ENCODE results near the gene ZSWIM3. TPM values are rescaled to one million over a fixed set of nuclear protein-coding genes. Genes with fewer than 3 reads are reported as not detected.
A peak's percentile ranks its signal among the peaks of the same experiment; 100 is the strongest.

Gene ZSWIM3
- total and polyA plus RNA-seq, 2 of the 13 experiments (the other 11 are each of a cell fraction or from before 2014, with no cell fraction given) = 5.2 to 5.8 TPM

- no peak; the same call in 1 of the 2 replicates for TF ChIP-seq ZNF143 (CRISPR knock-in tag; IDR thresholded peaks at IDR 0.05)
- peak; percentile 7; the same call in 1 of the 2 replicates for TF ChIP-seq DPF2 (CRISPR knock-in tag; IDR thresholded peaks at IDR 0.05; ENCODE audit: borderline replicate concordance, low read depth)
- TF ChIP-seq ZNF549 (CRISPR knock-in tag; IDR thresholded peaks at IDR 0.05) = no peak
- no peak; the same call in 1 of the 2 replicates for TF ChIP-seq ARID4A (CRISPR knock-in tag; IDR thresholded peaks at IDR 0.05; ENCODE audit: borderline replicate concordance)
- TF ChIP-seq XBP1 (CRISPR knock-in tag; IDR thresholded peaks at IDR 0.05) = no peak
- no peak for TF ChIP-seq PRMT3 (CRISPR knock-in tag; IDR thresholded peaks at IDR 0.05; ENCODE audit: borderline replicate concordance, low read depth)
- 0 out of 2 replicates have a peak, but pooled peaks have one; percentile 17 for TF ChIP-seq KLF6 (CRISPR knock-in tag; IDR thresholded peaks at IDR 0.05)
- peak; percentile 37 for TF ChIP-seq XRCC5 (optimal IDR thresholded peaks at IDR 0.05; ENCODE audit: low read length)
- no peak for TF ChIP-seq HOXA7 (CRISPR knock-in tag; IDR thresholded peaks at IDR 0.05)
- peak; percentile 48; the same call in 1 of the 2 replicates for TF ChIP-seq IKZF5 (CRISPR knock-in tag; IDR thresholded peaks at IDR 0.05)
- TF ChIP-seq REXO4 (CRISPR knock-in tag; IDR thresholded peaks at IDR 0.05; ENCODE audit: borderline replicate concordance) = no peak
- no peak for TF ChIP-seq CCAR2 (optimal IDR thresholded peaks at IDR 0.05; ENCODE audit: low read depth, low read length)
- TF ChIP-seq, protein P1, sequence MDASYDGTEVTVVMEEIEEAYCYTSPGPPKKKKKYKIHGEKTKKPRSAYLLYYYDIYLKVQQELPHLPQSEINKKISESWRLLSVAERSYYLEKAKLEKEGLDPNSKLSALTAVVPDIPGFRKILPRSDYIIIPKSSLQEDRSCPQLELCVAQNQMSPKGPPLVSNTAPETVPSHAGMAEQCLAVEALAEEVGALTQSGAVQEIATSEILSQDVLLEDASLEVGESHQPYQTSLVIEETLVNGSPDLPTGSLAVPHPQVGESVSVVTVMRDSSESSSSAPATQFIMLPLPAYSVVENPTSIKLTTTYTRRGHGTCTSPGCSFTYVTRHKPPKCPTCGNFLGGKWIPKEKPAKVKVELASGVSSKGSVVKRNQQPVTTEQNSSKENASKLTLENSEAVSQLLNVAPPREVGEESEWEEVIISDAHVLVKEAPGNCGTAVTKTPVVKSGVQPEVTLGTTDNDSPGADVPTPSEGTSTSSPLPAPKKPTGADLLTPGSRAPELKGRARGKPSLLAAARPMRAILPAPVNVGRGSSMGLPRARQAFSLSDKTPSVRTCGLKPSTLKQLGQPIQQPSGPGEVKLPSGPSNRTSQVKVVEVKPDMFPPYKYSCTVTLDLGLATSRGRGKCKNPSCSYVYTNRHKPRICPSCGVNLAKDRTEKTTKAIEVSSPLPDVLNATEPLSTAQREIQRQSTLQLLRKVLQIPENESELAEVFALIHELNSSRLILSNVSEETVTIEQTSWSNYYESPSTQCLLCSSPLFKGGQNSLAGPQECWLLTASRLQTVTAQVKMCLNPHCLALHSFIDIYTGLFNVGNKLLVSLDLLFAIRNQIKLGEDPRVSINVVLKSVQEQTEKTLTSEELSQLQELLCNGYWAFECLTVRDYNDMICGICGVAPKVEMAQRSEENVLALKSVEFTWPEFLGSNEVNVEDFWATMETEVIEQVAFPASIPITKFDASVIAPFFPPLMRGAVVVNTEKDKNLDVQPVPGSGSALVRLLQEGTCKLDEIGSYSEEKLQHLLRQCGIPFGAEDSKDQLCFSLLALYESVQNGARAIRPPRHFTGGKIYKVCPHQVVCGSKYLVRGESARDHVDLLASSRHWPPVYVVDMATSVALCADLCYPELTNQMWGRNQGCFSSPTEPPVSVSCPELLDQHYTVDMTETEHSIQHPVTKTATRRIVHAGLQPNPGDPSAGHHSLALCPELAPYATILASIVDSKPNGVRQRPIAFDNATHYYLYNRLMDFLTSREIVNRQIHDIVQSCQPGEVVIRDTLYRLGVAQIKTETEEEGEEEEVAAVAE (CRISPR knock-in tag; IDR thresholded peaks at IDR 0.05; ENCODE audit: borderline replicate concordance) = no peak
- TF ChIP-seq ZNF839 (CRISPR knock-in tag; IDR thresholded peaks at IDR 0.05; ENCODE audit: borderline replicate concordance) = no peak
- TF ChIP-seq, protein P2, sequence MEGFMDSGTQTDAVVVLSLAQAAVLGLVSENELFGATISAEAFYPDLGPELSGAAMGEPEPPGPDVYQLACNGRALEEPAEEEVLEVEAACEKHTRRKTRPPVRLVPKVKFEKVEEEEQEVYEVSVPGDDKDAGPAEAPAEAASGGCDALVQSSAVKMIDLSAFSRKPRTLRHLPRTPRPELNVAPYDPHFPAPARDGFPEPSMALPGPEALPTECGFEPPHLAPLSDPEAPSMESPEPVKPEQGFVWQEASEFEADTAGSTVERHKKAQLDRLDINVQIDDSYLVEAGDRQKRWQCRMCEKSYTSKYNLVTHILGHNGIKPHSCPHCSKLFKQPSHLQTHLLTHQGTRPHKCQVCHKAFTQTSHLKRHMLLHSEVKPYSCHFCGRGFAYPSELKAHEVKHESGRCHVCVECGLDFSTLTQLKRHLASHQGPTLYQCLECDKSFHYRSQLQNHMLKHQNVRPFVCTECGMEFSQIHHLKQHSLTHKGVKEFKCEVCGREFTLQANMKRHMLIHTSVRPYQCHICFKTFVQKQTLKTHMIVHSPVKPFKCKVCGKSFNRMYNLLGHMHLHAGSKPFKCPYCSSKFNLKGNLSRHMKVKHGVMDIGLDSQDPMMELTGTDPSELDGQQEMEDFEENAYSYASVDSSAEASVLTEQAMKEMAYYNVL (CRISPR knock-in tag; IDR thresholded peaks at IDR 0.05; ENCODE audit: borderline replicate concordance) = no peak; the same call in 1 of the 2 replicates
- TF ChIP-seq CHCHD3 (CRISPR knock-in tag; IDR thresholded peaks at IDR 0.05) = no peak
Observed at GRCh38 chr20:45909336-45909808, 52.0 kb downstream of the ZSWIM3 start (continued).

Data from HepG2 (cell line).